GM18867 (cell line): Measurements from ENCODE around the gene APOC4.
"Not testable (repeated sequence)": the region's sequence is repeated elsewhere in the genome, so short reads cannot be mapped to it uniquely, and the experiment has no call there.

Experiments
- ATAC-seq: cut with Tn5 transposase; IDR thresholded peaks from one replicate; pipeline ENCODE4 v1.9.1; 2021; ENCODE audit warnings: mild to moderate bottlenecking, moderate library complexity; ENCODE audit not compliant: unreplicated experiment

The APOC4 gene

GRCh38 chr19:44957526-44957925, 15.5 kb downstream of the APOC4 start:
- ATAC-seq, result no peak

- no peak for ATAC-seq
Measured at GRCh38 chr19:44958090-44958489, 16.1 kb downstream of the APOC4 start.

GRCh38 chr19:44959691-44960090, 17.7 kb downstream of the APOC4 start:
- ATAC-seq, result no peak

- no peak for ATAC-seq
Measured at GRCh38 chr19:44960906-44961728, 19.1 kb downstream of the APOC4 start.

- no peak for ATAC-seq
Measured at GRCh38 chr19:44961821-44962220, 19.8 kb downstream of the APOC4 start.

- ATAC-seq, result no peak
Measured at GRCh38 chr19:44968118-44968517, 26.1 kb downstream of the APOC4 start.

GRCh38 chr19:44968670-44969069, 26.6 kb downstream of the APOC4 start:
- ATAC-seq, result no peak

GRCh38 chr19:44969437-44969836, 27.4 kb downstream of the APOC4 start:
- ATAC-seq, result no peak

GRCh38 chr19:44971451-44971850, 29.4 kb downstream of the APOC4 start:
- ATAC-seq, result not testable (repeated sequence)

GRCh38 chr19:44972802-44973201, 30.8 kb downstream of the APOC4 start:
- no peak for ATAC-seq

- ATAC-seq, result no peak
Measured at GRCh38 chr19:44973982-44974735, 32.1 kb downstream of the APOC4 start.

GRCh38 chr19:44974857-44975256, 32.8 kb downstream of the APOC4 start:
- no peak for ATAC-seq

GRCh38 chr19:44975444-44975843, 33.4 kb downstream of the APOC4 start:
- no peak for ATAC-seq

- ATAC-seq, result no peak
Measured at GRCh38 chr19:44984005-44984404, 42.0 kb downstream of the APOC4 start.

GRCh38 chr19:44985445-44985844, 43.4 kb downstream of the APOC4 start:
- ATAC-seq, result no peak

- no peak for ATAC-seq
Measured at GRCh38 chr19:44986389-44986788, 44.4 kb downstream of the APOC4 start.

- ATAC-seq, result no peak
Measured at GRCh38 chr19:44987148-44987675, 45.2 kb downstream of the APOC4 start.

GRCh38 chr19:44988273-44988672, 46.2 kb downstream of the APOC4 start:
- ATAC-seq, result no peak

- ATAC-seq, result no peak
Measured at GRCh38 chr19:44988896-44989556, 47.0 kb downstream of the APOC4 start.

- ATAC-seq, result no peak
Measured at GRCh38 chr19:44990459-44990858, 48.4 kb downstream of the APOC4 start.

GRCh38 chr19:44990966-44991365, 48.9 kb downstream of the APOC4 start:
- no peak for ATAC-seq
